Measurements from ENCODE around the gene ARID5B.
A peak's percentile ranks its signal among the peaks of the same experiment; 100 is the strongest.

The ARID5B gene

DNA sequence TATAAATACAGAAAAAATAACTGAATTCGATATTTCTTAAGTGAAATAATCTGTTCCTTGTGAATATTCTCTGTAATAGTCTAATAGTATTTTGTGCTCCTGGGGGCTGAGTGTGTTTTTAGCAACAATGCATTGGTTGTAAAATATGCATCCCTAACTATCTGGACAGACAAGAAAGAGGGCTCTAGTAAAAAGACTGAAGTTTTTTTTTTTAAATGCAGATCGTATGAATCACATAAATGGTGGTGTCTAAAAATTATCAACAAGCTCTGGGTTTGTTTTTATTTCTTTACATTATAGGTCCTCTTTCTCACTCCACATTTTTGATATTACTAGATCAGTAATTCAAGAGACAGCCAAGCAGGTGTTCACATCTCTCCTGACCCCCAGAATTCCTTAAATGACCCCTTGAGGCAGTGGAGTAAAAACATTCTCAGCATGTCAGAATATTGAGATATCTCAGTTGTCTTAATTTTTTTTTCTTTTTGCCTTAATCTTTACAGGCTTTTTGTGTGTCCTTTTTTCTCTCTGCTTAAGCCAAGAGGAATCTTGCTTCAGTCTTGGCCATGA is 18.2 kb downstream of the ARID5B start:
- no peak for TF ChIP-seq CTCF (IDR thresholded peaks at IDR 0.05; ENCODE audit: extremely low read depth, missing control alignments)
- no peak for DNase-seq (ENCODE audit: low spot score)

DNA sequence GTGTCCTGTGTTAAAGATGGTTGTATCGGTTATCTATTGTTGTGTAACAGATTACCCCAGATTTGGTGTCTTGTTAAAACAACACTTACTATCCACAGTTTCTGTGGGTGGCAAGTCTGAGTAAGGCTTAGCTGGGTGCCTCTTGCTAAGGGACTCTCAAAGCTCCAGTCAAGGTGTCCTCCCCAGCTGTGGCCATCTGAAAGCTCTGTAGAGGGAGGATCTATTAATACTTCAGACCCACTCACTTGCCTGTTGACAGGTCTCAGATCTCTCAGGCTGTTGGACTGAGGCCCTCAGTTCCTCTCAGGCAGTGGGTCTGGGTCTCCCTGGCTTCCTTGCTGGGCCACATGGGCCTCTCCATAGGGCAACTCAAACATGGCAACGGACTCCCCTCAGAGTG is 19.6 kb downstream of the ARID5B start:
- peak; percentile 20 for DNase-seq (ENCODE audit: low spot score)
- no peak for TF ChIP-seq CTCF (IDR thresholded peaks at IDR 0.05; ENCODE audit: extremely low read depth, missing control alignments)

DNA sequence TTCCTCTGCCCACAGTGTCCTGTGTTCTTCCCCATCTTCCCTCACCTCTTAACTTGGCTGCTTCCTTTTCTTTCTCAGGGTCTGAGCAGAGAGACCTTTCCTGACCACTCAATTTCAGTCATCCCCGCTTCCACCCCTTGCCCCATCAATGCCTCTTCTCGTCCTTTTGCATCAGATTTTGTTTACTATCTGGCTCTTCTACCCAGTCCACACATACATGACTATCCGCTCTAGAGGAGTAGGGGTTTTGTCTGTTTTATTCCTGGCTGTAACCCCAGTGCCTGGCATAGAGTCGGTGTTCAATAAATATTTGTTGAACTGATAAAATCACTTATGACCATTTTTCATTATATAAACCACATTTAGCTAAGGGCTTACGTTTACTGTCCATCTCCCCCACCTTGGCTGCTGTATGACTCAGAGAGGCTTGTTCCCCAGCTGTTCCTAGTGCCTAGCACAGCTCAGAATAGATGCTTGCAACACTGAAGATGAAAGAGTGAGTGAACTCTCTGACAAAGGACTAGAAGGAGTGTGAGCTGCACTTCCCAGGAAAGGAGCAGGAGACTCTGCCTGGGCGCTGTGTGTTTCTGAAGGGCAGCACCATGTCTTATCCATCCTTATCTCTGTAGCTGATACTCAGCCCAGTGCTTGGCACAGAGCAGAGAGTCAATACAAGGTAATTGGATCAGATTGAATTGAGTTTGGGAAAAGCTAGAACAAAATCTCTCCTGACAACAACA is 21.9 kb downstream of the ARID5B start:
- no peak for TF ChIP-seq CTCF (IDR thresholded peaks at IDR 0.05; ENCODE audit: extremely low read depth, missing control alignments)
- no peak for DNase-seq (ENCODE audit: low spot score)

- no peak for DNase-seq (ENCODE audit: low spot score)
- no peak for TF ChIP-seq CTCF (IDR thresholded peaks at IDR 0.05; ENCODE audit: extremely low read depth, missing control alignments)
Measured at GRCh38 chr10:61923950-61924274, 22.4 kb downstream of the ARID5B start.

DNA sequence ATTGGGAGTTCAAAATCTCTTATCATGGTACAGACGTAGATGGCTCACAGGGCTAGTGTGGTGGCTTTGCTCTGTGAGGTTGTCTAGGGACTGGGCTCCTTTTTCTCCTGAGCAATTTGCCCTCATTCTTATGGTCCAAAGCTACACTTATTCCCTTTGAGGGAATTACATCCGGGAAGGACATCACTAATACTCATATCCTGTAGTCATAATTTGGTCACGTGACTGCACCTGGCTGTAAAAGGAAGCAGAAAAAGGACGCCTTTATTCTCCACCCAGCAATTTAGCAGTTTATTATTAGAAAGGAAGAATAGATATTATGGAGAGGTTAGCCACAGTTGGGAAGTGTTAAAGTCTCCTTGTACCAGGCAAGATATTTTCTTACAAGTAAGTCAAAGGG is 28.1 kb downstream of the ARID5B start:
- no peak for TF ChIP-seq CTCF (IDR thresholded peaks at IDR 0.05; ENCODE audit: extremely low read depth, missing control alignments)

GRCh38 chr10:61931620-61932332 is 30.3 kb downstream of the ARID5B start:
- no peak for TF ChIP-seq CTCF (IDR thresholded peaks at IDR 0.05; ENCODE audit: extremely low read depth, missing control alignments)

More for the DNA sequence above, 28.1 kb downstream of the ARID5B start:
- no peak for DNase-seq (ENCODE audit: low spot score)

DNA sequence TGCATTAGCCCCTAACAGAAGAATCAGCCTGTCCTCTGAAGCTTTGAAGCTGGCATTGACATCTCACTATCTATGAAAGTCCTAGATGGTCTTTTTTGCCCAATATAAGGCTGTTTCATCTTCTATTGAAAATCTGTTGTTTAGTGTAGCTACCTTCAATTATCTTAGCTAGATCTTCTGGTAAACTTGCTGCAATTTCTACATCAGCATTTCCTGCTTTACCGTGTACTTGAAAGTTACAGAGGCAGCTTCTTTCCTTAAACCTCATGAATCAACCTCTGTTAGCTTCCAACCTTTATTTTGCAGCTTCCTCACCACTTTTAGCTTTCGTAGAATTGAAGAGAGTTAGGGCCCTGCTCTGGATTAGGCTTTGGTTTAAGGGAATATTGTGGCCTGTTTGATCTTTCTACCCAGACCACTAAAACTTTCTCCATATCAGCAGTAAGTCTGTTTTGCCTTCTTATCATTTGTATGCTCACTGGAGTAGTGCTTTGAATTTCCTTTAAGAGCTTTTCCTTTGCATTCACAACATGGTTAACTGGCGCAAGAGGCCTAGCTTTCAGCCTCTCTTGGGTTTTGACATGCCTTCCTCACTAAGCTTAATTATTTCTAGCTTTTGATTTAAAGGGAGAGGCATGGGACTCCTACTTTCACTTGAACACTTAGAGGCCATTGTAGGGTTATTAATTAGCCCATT is 32.5 kb downstream of the ARID5B start:
- TF ChIP-seq CTCF (IDR thresholded peaks at IDR 0.05; ENCODE audit: extremely low read depth, missing control alignments) = no peak
- DNase-seq (ENCODE audit: low spot score) = no peak

More at GRCh38 chr10:61931620-61932332, 30.3 kb downstream of the ARID5B start:
- DNase-seq (ENCODE audit: low spot score) = no peak
